CD4-positive, alpha-beta T cell treated with Interleukin-15 for 1 hour (primary cell): Measurements from ENCODE around the gene CGB2.
"Not testable (repeated sequence)": the region's sequence is repeated elsewhere in the genome, so short reads cannot be mapped to it uniquely, and the experiment has no call there.

ENCODE experiments used
- DNase-seq: peaks from one replicate; pipeline ENCODE4 v3.0.0-alpha.2; 2020

The CGB2 gene

DNA sequence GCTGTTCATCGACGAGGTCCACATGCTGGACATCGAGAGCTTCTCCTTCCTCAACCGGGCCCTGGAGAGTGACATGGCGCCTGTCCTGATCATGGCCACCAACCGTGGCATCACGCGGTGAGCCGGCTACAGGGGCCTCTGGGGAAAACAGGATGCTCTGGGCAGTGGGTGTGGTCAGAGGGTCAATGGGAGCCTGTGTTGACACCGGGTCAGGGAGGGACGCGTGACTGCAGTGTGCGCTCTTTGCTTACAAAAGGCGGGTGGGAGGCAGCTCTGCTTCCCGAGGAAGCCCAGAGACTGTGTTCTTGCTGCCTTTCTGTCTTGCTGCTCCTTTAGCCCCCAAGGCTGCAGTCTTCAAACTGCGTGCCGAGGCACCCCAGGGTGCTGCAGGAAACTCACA lies 20.5 kb upstream of the CGB2 start:
- DNase-seq: no peak

DNA sequence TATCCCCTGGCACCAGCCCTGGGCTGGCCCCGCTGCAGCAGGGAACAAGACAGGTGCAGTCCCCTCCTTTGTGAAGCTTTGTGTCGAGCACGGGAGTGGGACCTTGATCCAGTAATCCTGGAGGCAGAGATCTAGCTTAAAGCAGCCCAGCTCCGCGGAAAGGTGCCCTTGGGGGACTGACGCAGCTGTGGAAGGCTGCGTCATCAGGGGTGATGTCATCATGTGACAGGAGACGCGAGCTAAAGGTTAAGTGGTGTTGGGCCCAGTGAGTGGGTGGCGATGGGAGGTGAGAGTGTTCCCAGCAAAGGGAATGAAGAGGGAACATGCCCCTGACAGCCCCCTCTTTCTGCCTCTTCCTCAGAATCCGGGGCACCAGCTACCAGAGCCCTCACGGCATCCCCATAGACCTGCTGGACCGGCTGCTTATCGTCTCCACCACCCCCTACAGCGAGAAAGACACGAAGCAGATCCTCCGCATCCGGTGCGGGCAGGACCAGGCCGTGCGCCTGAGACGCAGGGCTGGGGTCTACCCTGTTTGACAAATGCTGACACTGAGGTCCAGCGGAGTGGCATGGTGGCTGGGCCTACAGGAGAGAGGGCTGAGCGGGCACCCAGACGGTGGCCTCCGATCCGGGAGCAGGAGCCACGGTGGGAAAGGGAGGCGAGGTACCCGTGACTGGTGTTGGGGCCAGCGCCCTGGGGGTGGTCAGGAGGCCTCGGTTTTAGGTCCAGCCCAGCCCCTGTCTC lies 17.4 kb upstream of the CGB2 start:
- DNase-seq: no peak

DNA sequence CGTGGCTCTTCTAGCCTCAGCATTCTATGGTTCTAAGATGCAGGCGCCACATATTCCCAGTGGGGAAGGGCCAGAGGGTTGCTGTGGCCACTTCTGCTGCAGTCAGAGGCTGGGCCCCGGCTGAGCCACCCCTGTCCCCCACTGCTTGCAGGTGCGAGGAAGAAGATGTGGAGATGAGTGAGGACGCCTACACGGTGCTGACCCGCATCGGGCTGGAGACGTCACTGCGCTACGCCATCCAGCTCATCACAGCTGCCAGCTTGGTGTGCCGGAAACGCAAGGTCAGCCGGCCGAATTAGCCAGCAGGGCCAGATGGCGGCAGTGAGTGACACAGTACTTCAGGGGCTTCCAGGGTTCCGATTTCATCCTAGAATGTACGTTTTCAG lies 16.8 kb upstream of the CGB2 start:
- no peak for DNase-seq

DNA sequence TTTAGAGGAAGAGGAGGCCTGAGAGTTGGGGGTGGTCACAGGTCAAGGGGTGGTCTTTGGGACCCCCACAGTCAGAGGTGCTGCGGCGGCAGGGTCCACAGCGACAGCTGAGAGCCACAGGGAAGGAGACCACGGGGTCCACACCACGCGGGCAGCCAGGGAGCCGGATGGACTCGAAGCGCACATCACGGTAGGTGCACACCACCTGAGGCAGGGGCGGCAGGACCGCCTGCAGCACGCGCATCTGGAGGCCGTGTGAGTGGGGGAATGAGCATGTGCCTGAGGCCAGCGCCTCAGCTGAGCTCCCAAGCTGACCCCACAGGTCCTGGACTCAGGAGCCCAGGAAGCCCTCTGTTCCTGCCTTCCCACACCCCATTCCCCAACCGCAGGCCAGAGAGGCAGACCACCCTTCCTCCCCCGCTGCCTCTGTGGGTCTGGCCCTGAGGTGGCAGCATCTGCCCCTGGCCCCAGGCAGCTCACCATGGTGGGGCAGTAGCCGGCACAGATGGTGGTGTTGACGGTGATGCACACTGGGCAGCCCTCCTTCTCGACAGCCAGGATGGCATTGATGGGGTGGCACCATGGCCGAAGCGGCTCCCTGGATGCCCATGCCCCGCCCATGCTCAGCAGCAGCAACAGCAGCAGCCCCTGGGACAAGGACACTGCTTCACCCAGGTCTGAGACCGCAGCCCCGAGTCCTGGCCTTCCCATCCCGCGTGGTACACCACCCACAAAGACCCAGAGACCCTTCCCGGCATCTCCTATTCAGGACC lies 15.4 kb upstream of the CGB2 start:
- no peak for DNase-seq

DNA sequence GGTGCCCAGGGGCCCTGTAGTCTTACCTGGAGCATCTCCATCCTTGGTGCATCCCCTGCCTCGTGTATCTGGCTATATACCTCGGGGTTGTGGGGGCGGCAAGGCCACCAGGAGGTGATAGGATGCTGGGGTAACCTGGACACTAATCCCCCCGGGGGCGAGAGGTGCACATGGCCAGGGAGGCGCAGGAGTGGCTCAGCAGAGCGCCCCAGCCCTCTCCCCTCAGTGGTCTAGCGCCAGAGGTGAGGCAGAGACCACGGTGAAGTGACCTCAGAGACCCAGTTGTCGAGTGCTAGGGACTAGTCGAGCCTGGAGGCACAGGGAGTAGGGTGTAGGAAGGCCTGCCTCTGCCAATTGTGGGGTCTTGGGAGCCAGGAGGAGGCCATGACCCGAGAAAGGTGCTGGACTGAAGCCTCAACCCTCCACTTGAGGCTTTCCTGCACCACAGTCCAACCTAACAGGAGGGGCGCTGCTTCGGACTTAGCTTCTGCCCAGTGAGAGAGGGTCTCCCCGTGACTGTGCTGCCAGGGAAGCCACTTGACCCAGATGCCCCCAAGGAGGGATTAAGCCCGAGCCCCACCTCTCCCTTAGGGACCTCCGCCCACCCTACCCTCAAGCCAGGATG lies 14.5 kb upstream of the CGB2 start, which contains the start of gene LHB:
Gene LHB, minus strand, starts transcription at position 51 of the 625 bp plus-strand sequence. Its CDS starts 10 bp downstream, at position 41.
- DNase-seq: no peak

DNA sequence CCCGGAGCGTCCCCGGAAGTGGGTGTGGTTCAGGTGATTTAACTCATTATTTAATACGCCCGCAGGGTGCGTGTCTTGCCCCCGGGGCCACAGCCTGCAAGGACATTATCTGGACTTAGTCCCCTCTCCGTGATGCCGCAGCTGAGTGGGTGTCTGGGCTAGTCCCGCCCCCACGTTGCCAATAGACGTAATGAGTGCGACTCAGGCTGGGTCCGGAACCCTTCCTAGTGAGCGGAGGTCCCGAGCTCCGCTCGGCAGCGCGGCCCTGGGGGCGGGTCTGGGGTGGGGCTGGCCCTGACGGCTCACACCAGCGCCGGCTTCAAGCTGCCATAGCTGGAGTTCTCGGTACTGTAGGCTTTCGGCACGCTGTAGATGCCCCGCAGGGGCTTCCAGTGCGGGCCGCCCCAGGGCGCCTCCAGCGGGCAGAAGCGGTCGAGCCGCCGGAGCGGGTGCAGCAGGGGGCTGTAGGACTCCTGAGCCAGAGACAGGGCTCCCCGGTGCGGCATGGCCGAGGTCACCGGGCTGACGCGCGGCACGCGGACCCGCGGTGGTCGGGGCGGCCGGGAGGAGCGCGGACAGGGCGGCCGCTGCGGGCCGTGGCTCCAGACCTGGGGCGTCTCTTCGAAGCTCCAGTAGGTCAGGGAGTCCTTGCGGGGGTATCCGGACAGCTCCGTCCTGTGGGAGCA lies 13.9 kb upstream of the CGB2 start:
- DNase-seq: peak; percentile 74

DNA sequence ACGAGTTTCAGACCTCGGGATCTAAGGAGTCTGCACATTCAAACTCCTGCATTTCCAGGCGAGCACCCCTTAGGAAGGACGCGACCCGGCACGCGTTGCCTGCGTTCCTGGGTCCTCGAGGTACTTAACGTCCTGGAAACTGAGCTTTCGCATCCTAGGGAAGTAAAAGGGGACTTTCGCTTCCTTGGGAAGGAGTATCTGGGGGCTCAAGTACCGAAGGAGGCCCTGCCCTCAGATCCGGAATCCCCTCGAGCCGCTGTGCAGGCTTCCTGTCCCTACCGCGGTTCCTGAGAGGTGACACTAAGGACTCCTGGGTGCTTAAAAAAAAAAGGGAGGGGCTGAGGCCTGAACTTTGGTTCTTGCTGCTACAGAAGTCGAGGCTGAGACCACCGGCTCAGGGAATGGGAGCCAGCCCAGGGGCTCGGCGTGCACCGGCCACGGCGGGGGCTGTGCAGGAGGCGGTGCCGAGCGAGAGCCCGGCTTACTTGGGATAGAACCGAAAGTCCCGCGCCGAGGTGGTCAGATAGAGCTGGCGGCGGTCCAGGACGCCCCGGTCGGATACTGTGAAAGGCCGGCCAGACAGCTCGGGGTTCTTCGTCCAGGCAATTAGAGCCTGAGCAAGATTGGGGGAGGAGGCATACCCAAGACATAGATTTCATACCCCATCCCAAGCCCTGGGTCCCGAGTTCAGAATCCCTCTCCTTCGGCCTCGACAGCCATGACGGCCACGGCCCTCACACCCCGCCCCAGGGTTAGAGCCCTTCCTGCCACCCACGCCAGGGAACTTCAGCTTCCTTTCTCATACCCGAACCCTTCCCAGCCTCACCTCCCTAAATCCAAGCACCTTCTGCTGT lies 13.1 kb upstream of the CGB2 start:
- not testable (repeated sequence) for DNase-seq

DNA sequence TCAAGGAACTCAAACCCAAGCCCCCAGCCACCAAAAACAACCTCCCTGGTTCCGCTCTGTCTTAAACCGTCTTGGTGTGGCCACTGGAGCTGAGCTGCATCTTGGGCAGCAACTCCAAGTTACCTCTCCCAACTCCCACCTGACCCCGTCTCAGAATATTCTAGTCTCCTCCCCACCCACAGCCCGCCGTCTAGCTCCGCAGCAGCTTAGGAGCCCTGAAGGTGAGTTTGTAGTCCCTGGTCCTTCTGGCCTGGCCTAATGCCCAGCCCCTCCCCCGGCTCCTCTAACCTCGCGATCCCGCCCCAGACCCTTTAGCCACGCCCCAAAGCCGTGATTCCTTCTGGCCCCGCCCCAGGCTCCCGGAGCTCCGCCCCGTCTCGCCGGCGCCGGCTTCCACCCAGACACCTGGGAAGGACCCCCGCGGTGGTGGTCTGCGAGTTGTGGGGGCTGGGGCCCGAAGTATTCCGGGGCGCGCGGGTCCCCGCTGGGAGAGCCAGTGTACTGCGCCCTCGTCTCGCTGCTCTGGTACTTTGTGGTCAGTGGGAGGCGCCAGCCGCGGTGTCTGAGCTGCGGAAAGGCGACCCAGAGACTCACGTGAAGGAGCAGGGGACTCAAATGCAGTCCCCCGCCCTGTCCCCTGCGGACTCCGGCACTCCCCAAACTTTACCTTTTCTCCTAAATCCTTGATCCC lies 12.3 kb upstream of the CGB2 start:
- peak; percentile 68 for DNase-seq

DNA sequence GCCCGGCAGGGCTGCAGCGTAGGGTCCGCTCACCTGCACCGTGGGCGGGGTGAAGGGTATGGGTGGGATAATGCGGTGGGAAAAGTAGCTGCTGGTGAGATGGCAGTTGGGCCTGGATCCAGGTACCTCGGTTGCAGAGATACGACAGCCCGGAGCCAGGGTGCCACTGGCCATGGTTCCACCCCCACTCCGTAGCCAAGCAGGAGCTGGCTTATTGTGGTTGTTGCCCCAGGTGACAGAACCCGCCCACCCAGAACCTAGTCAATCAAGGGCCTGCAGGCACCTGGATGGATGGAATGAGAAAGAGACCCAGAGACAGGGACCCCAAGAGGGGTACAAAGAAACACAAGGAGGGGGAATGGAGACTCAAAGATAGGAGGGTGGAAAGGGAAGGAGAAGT lies 11.3 kb upstream of the CGB2 start:
- DNase-seq: no peak

DNA sequence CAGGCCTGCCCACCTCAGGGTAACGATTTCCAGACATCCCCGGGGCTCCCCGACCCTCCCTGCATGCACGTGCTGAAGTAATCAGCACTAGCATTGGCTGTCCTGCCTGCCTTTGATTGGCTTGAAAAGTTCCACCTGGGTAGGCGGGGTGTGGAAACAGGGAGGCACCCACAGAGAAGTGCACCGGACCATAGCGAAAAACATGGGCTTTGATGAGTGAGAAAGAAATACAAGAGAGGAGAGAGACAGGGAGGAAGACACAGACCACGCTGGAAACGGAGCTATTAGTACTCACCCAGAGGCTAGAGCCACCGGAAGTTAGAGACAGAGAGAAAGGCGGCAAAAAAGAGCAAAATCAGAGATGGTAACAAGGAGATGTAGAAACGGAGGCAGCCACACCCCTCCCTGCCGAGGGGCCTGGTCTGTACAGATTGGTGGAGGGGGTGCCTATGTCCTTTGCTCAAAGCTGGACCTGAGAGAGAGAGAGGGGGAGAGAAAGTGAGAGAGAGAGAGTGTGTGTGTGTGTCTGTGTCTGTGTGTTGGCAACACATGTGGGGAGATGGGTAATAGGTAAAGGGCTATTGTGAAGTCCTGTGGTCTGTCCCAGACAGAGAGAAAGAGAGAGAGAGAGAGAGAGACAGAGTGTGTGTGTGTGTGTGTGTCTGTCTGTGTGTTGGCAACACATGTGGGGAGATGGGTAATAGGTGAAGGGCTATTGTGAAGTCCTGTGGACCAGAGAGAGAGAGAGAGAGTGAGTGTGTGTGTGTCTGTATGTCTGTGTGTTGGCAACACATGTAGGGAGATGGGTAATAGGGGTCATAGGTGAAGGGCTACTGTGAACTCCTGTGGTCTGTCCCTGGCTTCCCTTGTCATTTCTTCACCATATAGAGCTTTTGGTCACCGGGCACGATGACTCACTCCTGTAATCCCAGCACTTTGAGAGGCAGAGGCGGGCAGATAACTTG lies 10.5 kb upstream of the CGB2 start:
- DNase-seq: no peak

DNA sequence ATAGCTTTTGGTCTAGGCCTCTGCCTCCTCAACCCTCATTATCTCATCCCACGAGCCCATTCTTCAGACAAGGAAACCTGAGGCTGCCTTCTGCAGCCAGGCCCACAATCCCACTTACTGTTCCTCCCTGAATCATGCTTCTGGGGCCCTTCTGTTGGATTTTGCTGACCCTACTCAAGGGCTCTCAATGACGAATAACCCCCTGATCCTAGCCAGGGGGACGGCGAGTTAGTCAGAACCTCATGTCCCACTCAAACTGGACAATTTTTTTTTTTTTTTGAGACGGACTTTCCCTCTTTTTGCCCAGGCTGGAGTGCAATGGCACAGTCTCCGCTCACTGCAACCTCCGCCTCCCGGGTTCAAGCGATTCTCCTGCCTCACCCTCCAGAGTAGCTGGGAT lies 9.6 kb upstream of the CGB2 start:
- no peak for DNase-seq

DNA sequence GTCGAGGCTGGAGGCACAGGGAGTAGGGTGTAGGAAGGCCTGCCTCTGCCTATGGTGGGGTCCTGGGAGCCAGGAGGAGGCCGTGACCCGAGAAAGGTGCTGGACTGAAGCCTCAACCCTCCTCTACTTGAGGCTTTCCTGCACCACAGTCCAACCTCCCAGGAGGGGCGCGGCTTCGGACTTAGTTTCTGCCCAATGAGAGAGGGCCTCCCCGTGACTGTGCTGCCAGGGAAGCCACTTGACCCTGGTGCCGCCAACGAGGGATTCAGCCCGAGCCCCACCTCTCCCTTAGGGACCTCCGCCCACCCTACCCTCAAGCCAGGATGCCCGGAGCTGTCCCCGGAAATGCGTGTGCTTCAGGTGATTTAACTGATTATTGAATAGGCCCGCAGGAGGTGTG lies 7.5 kb upstream of the CGB2 start, which contains the start of gene CGB3:
Gene CGB3, minus strand, starts transcription at position 101 of the 400 bp plus-strand sequence. CDS start 362 bp downstream, outside the sequence.
- not testable (repeated sequence) for DNase-seq

DNA sequence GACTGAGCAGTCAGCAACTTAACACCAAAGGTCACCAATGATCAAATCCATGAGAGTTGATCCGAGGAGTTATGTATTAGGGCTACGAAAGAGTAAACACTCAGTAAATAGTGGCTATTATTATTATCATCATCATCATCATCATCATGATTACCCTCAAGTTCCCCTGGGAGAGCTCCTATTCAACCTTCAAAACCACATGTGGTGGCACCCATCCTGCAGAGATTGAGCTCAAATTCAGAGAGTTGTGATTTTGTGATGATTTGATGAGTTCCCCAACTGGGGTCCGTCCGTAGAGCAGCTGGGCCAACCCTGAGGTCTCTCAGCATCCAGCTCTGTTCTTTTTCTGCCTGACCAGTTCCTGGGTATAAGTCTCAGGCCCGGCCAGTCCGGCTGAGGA lies 6.6 kb upstream of the CGB2 start:
- DNase-seq: not testable (repeated sequence)

DNA sequence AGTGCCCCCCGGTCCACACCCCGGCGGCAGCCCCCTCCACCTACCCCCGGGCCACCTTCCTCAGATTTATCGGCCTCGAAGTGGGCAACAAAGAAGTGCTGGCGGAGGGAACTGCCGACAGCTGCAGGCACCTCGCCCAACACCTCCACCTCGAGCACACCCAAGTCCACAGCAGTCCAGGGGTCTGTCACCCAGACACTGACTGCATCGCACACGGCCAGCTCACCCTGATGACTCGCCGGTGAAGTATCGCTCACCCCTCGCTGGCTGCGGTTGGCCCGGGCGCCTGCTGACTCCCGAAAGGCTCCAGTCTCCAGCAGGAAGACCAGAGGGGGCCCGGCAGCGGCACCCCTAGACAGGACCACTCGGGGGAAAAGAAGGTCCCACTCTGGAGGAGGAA lies 6.1 kb upstream of the CGB2 start:
- DNase-seq: not testable (repeated sequence)

DNA sequence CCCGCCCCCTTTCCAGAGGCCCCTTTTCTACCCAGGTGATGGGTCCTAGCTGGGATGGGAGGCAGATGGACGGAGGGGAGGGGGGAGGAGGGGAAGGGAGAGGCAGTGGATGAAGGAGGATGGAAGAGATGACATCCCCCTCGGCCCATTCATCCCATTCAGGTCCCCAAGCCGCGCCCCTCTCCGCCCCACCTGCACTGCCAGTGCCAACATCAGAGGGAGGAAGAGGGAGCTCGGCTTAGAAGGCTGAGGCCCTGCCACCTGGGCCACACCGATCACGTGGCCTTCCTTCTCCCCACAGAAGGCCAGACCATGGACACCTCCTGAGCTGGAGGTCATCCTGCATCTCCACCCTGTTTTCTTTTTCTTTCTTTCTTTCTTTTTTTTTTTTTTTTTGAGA lies 3.0 kb upstream of the CGB2 start:
- not testable (repeated sequence) for DNase-seq

DNA sequence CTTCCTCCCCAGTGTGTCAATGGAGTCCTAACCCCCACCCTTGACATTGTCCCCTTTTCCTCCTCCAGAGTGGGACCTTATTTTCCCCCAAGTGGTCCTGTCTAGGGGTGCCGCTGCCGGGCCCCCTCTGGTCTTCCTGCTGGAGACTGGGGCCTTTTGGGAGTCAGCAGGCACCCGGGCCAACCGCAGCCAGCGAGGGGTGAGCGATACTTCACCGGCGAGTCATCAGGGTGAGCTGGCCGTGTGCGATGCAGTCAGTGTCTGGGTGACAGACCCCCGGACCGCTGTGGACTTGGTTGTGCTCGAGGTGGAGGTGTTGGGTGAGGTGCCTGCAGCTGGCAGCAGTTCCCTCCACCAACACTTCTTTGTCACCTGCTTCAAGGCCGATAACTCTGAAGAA lies 1.9 kb upstream of the CGB2 start:
- DNase-seq: not testable (repeated sequence)

DNA sequence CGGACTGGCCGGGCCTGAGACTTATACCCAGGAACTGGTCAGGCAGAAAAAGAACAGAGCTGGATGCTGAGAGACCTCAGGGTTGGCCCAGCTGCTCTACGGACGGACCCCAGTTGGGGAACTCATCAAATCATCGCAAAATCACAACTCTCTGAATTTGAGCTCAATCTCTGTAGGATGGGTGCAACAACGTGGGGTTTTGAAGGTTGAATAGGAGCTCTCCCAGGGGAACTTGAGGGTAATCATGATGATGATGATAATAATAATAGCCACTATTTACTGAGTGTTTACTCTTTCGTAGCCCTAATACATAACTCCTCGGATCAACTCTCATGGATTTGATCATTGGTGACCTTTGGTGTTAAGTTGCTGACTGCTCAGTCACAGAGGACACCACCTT lies 1.4 kb upstream of the CGB2 start:
- DNase-seq: not testable (repeated sequence)

DNA sequence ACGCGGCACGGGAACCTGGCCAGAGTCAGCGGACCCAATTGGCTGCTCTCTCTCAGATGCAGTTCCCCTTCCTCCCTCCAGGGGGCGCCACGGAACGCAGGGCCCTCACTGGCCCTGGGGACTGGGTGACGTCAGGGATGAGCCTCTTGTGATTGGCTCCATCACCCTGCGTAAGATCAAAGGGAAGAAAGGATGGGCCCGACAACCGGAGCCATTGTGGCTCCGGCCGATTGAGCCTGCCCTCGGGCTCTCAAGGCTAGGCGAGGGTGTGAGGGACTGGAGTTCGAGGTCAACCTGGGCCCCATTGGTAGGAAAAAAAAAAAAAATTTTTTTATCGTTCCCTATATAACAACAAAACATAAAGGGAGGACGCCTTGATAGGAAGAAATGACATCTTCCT lies 5.1 kb downstream of the CGB2 start, which contains the start of gene CGB1:
Gene CGB1, minus strand, starts transcription at position 81 of the 400 bp plus-strand sequence. CDS start 184 bp downstream, outside the sequence.
- DNase-seq: not testable (repeated sequence)

DNA sequence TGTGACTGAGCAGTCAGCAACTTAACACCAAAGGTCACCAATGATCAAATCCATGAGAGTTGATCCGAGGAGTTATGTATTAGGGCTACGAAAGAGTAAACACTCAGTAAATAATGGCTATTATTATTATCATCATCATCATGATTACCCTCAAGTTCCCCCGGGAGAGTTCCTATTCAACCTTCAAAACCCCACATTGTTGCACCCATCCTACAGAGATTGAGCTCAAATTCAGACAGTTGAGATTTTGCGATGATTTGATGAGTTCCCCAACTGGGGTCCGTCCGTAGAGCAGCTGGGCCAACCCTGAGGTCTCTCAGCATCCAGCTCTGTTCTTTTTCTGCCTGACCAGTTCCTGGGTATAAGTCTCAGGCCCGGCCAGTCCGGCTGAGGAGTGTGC lies 6.4 kb downstream of the CGB2 start:
- not testable (repeated sequence) for DNase-seq
